ENCODE measurements around the gene CCDC91.

Gene CCDC91

GRCh38 chr12:28149279-28149678 lies 41.0 kb upstream of the CCDC91 start (continued):
- TF ChIP-seq ZBTB44 (tag by site-specific recombination; IDR thresholded peaks at IDR 0.05) = no peak
- no peak for TF ChIP-seq ZNF785 (tag by site-specific recombination; IDR thresholded peaks at IDR 0.05)
- TF ChIP-seq PRDM4 (tag by site-specific recombination; IDR thresholded peaks at IDR 0.05) = no peak
- no peak for TF ChIP-seq ZNF792 (tag by site-specific recombination; IDR thresholded peaks at IDR 0.05)
- TF ChIP-seq ZBTB21 (tag by site-specific recombination; IDR thresholded peaks at IDR 0.05) = no peak
- no peak for TF ChIP-seq ZEB2 (tag by site-specific recombination; IDR thresholded peaks at IDR 0.05)

- ChIA-PET POLR2A (no interaction called here), CTCF (interaction anchor here (0.8 to 1.1 kb wide), 2 partner anchors 216 to 449 kb away, joined by 3 to 6 read pairs; no protein-coding TSS in a partner anchor)
- H3K9me3 ChIP-seq (ENCODE audit: control insufficient read depth, insufficient read depth, low read depth, low read length) = no peaks in the 10 kb centered on the region
- no peak for TF ChIP-seq ZBTB10 (tag by site-specific recombination; IDR thresholded peaks at IDR 0.05)
- no peak for TF ChIP-seq ZNF426 (tag by site-specific recombination; IDR thresholded peaks at IDR 0.05)
- no peak for TF ChIP-seq ZNF211 (tag by site-specific recombination; IDR thresholded peaks at IDR 0.05; ENCODE audit: low read depth)
- TF ChIP-seq ZNF548 (tag by site-specific recombination; IDR thresholded peaks at IDR 0.05) = no peak
- no peak for TF ChIP-seq TCF7L2 (IDR thresholded peaks at IDR 0.05; ENCODE audit: borderline replicate concordance, low read depth, low read length)
- no peak for TF ChIP-seq ZNF175 (tag by site-specific recombination; IDR thresholded peaks at IDR 0.05)
- no peak for TF ChIP-seq ZNF677 (tag by site-specific recombination; IDR thresholded peaks at IDR 0.05)
- no peak for TF ChIP-seq ZXDB (tag by site-specific recombination; IDR thresholded peaks at IDR 0.05)
- TF ChIP-seq PRDM1 (tag by site-specific recombination; IDR thresholded peaks at IDR 0.05) = no peak
- no peak for TF ChIP-seq SP7 (tag by site-specific recombination; IDR thresholded peaks at IDR 0.05)
- TF ChIP-seq ZNF280D (tag by site-specific recombination; IDR thresholded peaks at IDR 0.05) = no peak
- no peak for TF ChIP-seq SCRT2 (tag by site-specific recombination; IDR thresholded peaks at IDR 0.05)
- TF ChIP-seq HOXA7 (CRISPR knock-in tag; IDR thresholded peaks at IDR 0.05; ENCODE audit: borderline replicate concordance) = no peak
- TF ChIP-seq ZNF292 (tag by site-specific recombination; IDR thresholded peaks at IDR 0.05; ENCODE audit: borderline replicate concordance, low read depth) = no peak
- no peak for TF ChIP-seq ZNF660 (tag by site-specific recombination; IDR thresholded peaks at IDR 0.05)
- no peak for TF ChIP-seq ZNF391 (tag by site-specific recombination; IDR thresholded peaks at IDR 0.05; ENCODE audit: borderline replicate concordance, low read depth)
- no peak for TF ChIP-seq ZNF174 (tag by site-specific recombination; IDR thresholded peaks at IDR 0.05)
- no peaks in the 10 kb centered on the region for H3K36me3 ChIP-seq (ENCODE audit: control insufficient read depth in 2 of 2, insufficient read depth in 1 of 2, low read length in 2 of 2)
- no peak overlapping the region for H3K27ac ChIP-seq (ENCODE audit: extremely low read depth, low read depth, low read length)
- no peaks in the 10 kb centered on the region for H3K4me1 ChIP-seq (ENCODE audit: control insufficient read depth, insufficient read depth, low read length)
- H3K4me3 ChIP-seq (ENCODE audit: low read depth, low read length) = no peak overlapping the region
These were observed 33.9 kb upstream of the CCDC91 start for GRCh38 chr12:28156362-28156761.

Data from HEK293 (cell line).